Measurements from ENCODE around the gene WFDC12. TPM values are rescaled to one million over a fixed set of nuclear protein-coding genes. Genes with fewer than 3 reads are reported as not detected.

WFDC12 gene
- total RNA-seq, 1 donor from 2014 or later, result not detected

DNA sequence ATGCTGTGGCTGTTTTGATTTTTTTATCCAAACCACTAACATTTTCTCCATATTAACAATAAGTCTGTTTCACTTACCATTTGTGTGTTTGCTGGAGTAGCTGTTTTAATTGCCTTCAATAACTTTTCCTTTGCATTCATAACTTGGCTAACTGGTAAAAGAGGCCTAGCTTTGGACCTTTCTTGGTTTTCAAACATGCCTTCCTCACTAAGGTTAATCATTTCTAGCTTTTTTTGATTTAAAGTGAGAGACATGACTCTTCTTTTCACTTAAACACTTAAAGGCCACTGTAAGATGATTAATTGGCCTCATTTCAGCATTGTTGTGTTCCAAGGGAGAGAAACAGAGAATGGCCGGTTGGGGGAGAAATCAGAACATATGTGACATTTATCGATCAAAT, 2.9 kb downstream of the WFDC12 start:
- H3K27ac Mint-ChIP-seq, result no peak overlapping the region
- no peaks in the 10 kb centered on the region for H3K36me3 Mint-ChIP-seq
- peaks cover 27% of the 10 kb centered on the region for H3K27me3 Mint-ChIP-seq
- H3K4me1 Mint-ChIP-seq (ENCODE audit: unreplicated experiment), result no peaks in the 10 kb centered on the region
- TF ChIP-seq CTCF (conservative IDR thresholded peaks at IDR 0.05), result no peak
- no peak for DNase-seq (ENCODE audit: extremely low spot score, unreplicated experiment)
- no peaks in the 10 kb centered on the region for H3K9me3 Mint-ChIP-seq
- no peak overlapping the region for H3K4me3 Mint-ChIP-seq

- no peak for TF ChIP-seq CTCF (conservative IDR thresholded peaks at IDR 0.05)
- DNase-seq (ENCODE audit: extremely low spot score, unreplicated experiment), result no peak
- H3K4me3 Mint-ChIP-seq, result no peak overlapping the region
Observed at GRCh38 chr20:45119556-45120266, 4.6 kb downstream of the WFDC12 start.

DNA sequence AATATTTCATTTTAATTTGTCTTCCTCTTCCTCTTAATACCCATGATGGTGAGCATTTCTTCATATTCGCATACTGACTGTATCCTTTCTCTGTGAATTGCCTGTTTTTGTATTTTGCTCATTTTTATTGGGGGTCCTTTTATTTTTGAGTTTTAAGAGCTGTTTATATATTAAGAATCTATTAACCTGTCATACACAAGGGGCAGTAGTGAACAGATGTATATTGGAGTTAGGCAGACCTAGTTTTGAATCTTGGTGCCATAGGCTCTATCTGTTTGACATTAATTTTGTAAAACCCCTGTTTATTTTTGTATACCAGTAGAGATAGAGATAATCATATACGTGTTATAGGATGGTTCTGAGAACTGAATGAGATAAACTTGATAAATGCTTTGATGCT, 6.2 kb downstream of the WFDC12 start:
- no peak overlapping the region for H3K4me3 Mint-ChIP-seq
- DNase-seq (ENCODE audit: extremely low spot score, unreplicated experiment), result no peak
- no peak overlapping the region for H3K27ac Mint-ChIP-seq
- H3K4me1 Mint-ChIP-seq (ENCODE audit: unreplicated experiment), result no peaks in the 10 kb centered on the region
- H3K27me3 Mint-ChIP-seq, result peaks cover 23% of the 10 kb centered on the region
- TF ChIP-seq CTCF (conservative IDR thresholded peaks at IDR 0.05), result no peak
- H3K36me3 Mint-ChIP-seq, result no peaks in the 10 kb centered on the region
- H3K9me3 Mint-ChIP-seq, result no peaks in the 10 kb centered on the region

More at GRCh38 chr20:45119556-45120266, 4.6 kb downstream of the WFDC12 start:
- Mint-ChIP-seq H3K27ac (no peak overlapping the region), H3K9me3 (no peaks in the 10 kb centered on the region), H3K27me3 (peaks cover 27% of the 10 kb centered on the region), H3K36me3 (no peaks in the 10 kb centered on the region), H3K4me1 (ENCODE audit: unreplicated experiment) (no peaks in the 10 kb centered on the region)

DNA sequence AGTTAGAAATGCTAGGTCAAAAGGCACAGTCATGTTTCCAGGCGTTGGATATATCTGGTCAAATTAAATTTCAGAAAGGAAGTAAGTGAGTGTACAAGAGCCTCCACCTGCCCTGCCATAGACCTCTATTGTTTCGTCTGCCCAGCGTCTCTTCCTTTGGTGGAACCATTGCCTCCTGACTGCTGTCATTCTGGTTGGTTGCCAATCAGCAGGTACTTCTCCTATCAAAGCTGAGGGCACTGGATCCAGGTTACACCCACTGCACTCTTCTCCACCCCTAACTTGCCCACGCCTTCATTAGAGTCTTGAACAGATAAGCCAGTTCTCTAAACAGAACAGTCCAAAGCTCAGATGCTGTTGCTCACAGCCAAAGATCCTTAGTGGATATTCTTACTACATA, 6.7 kb downstream of the WFDC12 start:
- H3K9me3 Mint-ChIP-seq, result no peaks in the 10 kb centered on the region
- H3K4me1 Mint-ChIP-seq (ENCODE audit: unreplicated experiment), result no peaks in the 10 kb centered on the region
- no peak for TF ChIP-seq CTCF (conservative IDR thresholded peaks at IDR 0.05)
- peaks cover 21% of the 10 kb centered on the region for H3K27me3 Mint-ChIP-seq
- H3K27ac Mint-ChIP-seq, result no peak overlapping the region
- no peak for DNase-seq (ENCODE audit: extremely low spot score, unreplicated experiment)
- H3K36me3 Mint-ChIP-seq, result no peaks in the 10 kb centered on the region
- H3K4me3 Mint-ChIP-seq, result no peak overlapping the region

GRCh38 chr20:45115829-45116228, 8.4 kb downstream of the WFDC12 start:
- Mint-ChIP-seq H3K27me3 (peaks cover 23% of the 10 kb centered on the region), H3K36me3 (no peaks in the 10 kb centered on the region), H3K27ac (no peak overlapping the region), H3K4me3 (no peak overlapping the region), H3K9me3 (no peaks in the 10 kb centered on the region), H3K4me1 (ENCODE audit: unreplicated experiment) (no peaks in the 10 kb centered on the region)
- no peak for TF ChIP-seq CTCF (conservative IDR thresholded peaks at IDR 0.05)
- no peak for DNase-seq (ENCODE audit: extremely low spot score, unreplicated experiment)
